Endodermal cell (in vitro differentiated cells): ENCODE measurements around the gene DPF3. TPM values are rescaled to one million over a fixed set of nuclear protein-coding genes. Genes with fewer than 3 reads are reported as not detected.

Experiments
- DNase-seq: peaks from one replicate; pipeline ENCODE4 v3.0.0-alpha.2; 2017
- H3K27ac ChIP-seq: 2 replicates; pipeline ENCODE4 v1.5.1; 2013; ENCODE audit warnings: mild to moderate bottlenecking, low read depth, low read length, moderate library complexity
- H3K27me3 ChIP-seq: 2 replicates; pipeline ENCODE4 v1.6.1; 2013; ENCODE audit warnings: mild to moderate bottlenecking, low read length, moderate library complexity; ENCODE audit not compliant: insufficient read depth, control insufficient read depth, poor library complexity, severe bottlenecking
- H3K36me3 ChIP-seq: 2 replicates; pipeline ENCODE4 v1.7.0; 2013; ENCODE audit warnings: mild to moderate bottlenecking, low read length, moderate library complexity; ENCODE audit not compliant: control insufficient read depth, insufficient read depth
- H3K4me1 ChIP-seq: one replicate; pipeline ENCODE4 v1.7.0; 2013; ENCODE audit warnings: low read length; ENCODE audit not compliant: control insufficient read depth, insufficient read depth
- H3K4me3 ChIP-seq: 2 replicates; pipeline ENCODE4 v1.5.1; 2013; ENCODE audit warnings: mild to moderate bottlenecking, low read length, moderate library complexity
- H3K9ac ChIP-seq: 2 replicates; pipeline ENCODE4 v1.6.1; 2013; ENCODE audit warnings: mild to moderate bottlenecking, low read length, moderate library complexity; ENCODE audit not compliant: poor library complexity, severe bottlenecking; ENCODE audit errors: extremely low read depth
- H3K9me3 ChIP-seq: 2 replicates; pipeline ENCODE4 v1.6.1; 2013; ENCODE audit warnings: mild to moderate bottlenecking, low read length, moderate library complexity; ENCODE audit not compliant: control insufficient read depth
- H3K27ac Mint-ChIP-seq: 2 replicates; pipeline ENCODE4 v1.8.0; 2020; ENCODE audit warnings: mixed read lengths
- H3K27me3 Mint-ChIP-seq: 2 replicates; pipeline ENCODE4 v1.8.0; 2021; ENCODE audit warnings: mild to moderate bottlenecking, mixed read lengths; ENCODE audit not compliant: insufficient read depth
- H3K36me3 Mint-ChIP-seq: 2 replicates; pipeline ENCODE4 v1.8.0; 2020; ENCODE audit warnings: low read depth, mixed read lengths
- H3K4me1 Mint-ChIP-seq: 2 replicates; pipeline ENCODE4 v1.8.0; 2020; ENCODE audit warnings: mixed read lengths
- H3K4me3 Mint-ChIP-seq: 2 replicates; pipeline ENCODE4 v1.8.0; 2020; ENCODE audit warnings: mild to moderate bottlenecking, moderate library complexity, mixed read lengths
- H3K9me3 Mint-ChIP-seq: 2 replicates; pipeline ENCODE4 v1.8.0; 2020; ENCODE audit warnings: mild to moderate bottlenecking, mixed read lengths
- CTCF ChIP-seq: fragments of 200-600 bp; sonication (generic); conservative IDR thresholded peaks from 2 replicates; pipeline ENCODE4 v1.5.0; 2021; ENCODE audit warnings: antibody characterized with exemption, mild to moderate bottlenecking
- WGBS, 2 experiments: methylation state at CpG; one replicate each; pipeline versions ENCODE4 v1.1.5 to v1.1.7; 2013; ENCODE audit warnings: missing lambda C conversion rate in 2 of 2, mixed read lengths in 1 of 2; ENCODE audit not compliant: insufficient coverage in 1 of 2, insufficient read length in 1 of 2; 5-methylcytosine and 5-hydroxymethylcytosine counted together
- total RNA-seq, 2 donors: library from RNA; stranded (reverse); fragmentation: NEBNext Ultra II Directional in 1 of 2; extraction: Animal tissue kit (Norgen Biotek cat#: 25700) in 1 of 2; gene quantifications; 2 replicates in 1 of 2; 3 replicates in 1 of 2; pipeline ENCODE4 v1.2.1, GENCODE V29; 2021

Gene DPF3
- total RNA-seq, 2 donors from 2014 or later: not detected

DNA sequence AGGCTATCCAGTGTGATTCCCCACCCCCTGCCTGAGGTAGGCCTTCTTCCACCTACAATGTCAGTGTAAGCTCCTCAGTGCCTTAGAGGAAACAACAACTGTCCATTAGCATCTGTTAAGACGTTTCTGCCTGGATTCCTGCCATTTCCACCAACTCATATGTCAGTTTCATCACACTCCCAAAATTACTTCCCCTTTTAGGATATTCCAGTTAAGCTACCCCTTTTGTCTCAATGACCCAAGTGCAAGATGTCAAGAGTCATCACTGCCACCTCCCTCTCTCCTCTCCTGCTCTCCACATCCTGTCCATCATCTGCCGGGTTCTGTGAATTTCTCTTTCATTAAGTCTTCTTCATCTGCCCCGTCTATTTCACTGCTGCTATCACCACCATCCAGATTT is 189.4 kb downstream of the DPF3 start:
- Histone ChIP-seq H3K27me3 (no peaks in the 10 kb centered on the region), H3K9me3 (no peaks in the 10 kb centered on the region), H3K9ac (no peak overlapping the region), H3K4me3 (no peak overlapping the region), H3K4me1 (no peaks in the 10 kb centered on the region), H3K27ac (no peak overlapping the region), H3K36me3 (no peaks in the 10 kb centered on the region)
- peaks cover 4% of the 10 kb centered on the region for H3K4me1 Mint-ChIP-seq
- H3K9me3 Mint-ChIP-seq: peaks cover 4% of the 10 kb centered on the region
- H3K27me3 Mint-ChIP-seq: no peaks in the 10 kb centered on the region
- DNase-seq: no peak
- no peak overlapping the region for H3K4me3 Mint-ChIP-seq
- no peak for TF ChIP-seq CTCF
- H3K27ac Mint-ChIP-seq: no peak overlapping the region
- WGBS, 2 experiments: 73 to 81% methylated on average over 2 to 3 of the region's 3 CpGs
- no peaks in the 10 kb centered on the region for H3K36me3 Mint-ChIP-seq

DNA sequence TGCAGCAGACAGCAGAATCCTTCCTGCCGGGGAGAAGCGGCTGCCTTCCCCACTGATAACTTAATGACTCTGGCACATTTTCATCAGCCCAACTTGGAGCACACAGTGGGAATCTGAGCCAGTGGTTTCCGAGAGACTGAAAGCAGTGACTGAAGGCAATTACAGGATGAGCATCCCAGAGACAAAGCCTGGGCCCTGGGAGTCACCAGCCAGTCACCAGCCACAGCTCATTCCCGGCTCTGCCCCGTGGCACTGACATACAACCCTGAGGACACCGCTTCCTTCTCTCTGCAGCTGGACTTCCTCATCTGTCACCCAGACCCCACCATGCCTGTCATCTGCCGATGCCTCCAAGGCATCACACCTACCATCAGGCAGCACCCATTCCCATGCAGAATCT is 192.3 kb downstream of the DPF3 start:
- H3K4me1 Mint-ChIP-seq: peaks cover 6% of the 10 kb centered on the region

GRCh38 chr14:72701237-72701565 is 192.7 kb downstream of the DPF3 start:
- no peaks in the 10 kb centered on the region for H3K27me3 Mint-ChIP-seq
- no peak overlapping the region for H3K9ac ChIP-seq
- TF ChIP-seq CTCF: no peak
- no peaks in the 10 kb centered on the region for H3K36me3 ChIP-seq
- H3K9me3 ChIP-seq: no peaks in the 10 kb centered on the region
- H3K4me3 ChIP-seq: no peak overlapping the region
- H3K27ac Mint-ChIP-seq: no peak overlapping the region
- H3K4me1 ChIP-seq: no peaks in the 10 kb centered on the region
- peaks cover 6% of the 10 kb centered on the region for H3K4me1 Mint-ChIP-seq
- H3K27me3 ChIP-seq: no peaks in the 10 kb centered on the region
- 83% methylated on average over 6 of the region's 7 CpGs; no CpG with 5 or more reads in 1 of the 2 experiments for WGBS, 2 experiments
- peaks cover 4% of the 10 kb centered on the region for H3K9me3 Mint-ChIP-seq
- H3K27ac ChIP-seq: peak overlapping the region; percentile 78
- no peak for DNase-seq
- no peak overlapping the region for H3K4me3 Mint-ChIP-seq
- no peaks in the 10 kb centered on the region for H3K36me3 Mint-ChIP-seq

More for the DNA sequence above, 192.3 kb downstream of the DPF3 start:
- peaks cover 4% of the 10 kb centered on the region for H3K9me3 Mint-ChIP-seq
- peak overlapping the region; percentile 78 for H3K27ac ChIP-seq
- H3K9ac ChIP-seq: no peak overlapping the region
- no peak overlapping the region for H3K27ac Mint-ChIP-seq
- WGBS, 2 experiments: 50 to 76% methylated on average over 2 to 7 of the region's 7 CpGs
- H3K36me3 Mint-ChIP-seq: no peaks in the 10 kb centered on the region
- H3K4me3 ChIP-seq: no peak overlapping the region
- DNase-seq: peak; percentile 55
- no peaks in the 10 kb centered on the region for H3K4me1 ChIP-seq
- no peaks in the 10 kb centered on the region for H3K27me3 ChIP-seq
- TF ChIP-seq CTCF: no peak
- H3K4me3 Mint-ChIP-seq: no peak overlapping the region
- H3K36me3 ChIP-seq: no peaks in the 10 kb centered on the region
- H3K27me3 Mint-ChIP-seq: no peaks in the 10 kb centered on the region
- no peaks in the 10 kb centered on the region for H3K9me3 ChIP-seq
